H1 (cell line): Measurements from ENCODE around the gene EMID1. TPM values are rescaled to one million over a fixed set of nuclear protein-coding genes. Genes with fewer than 3 reads are reported as not detected.

Source experiments
- CTCF ChIA-PET: fragments of 300-600 bp; sonication (Branson Sonifier 250); formaldehyde crosslinking; loops from one replicate; lab custom pipeline; 2021; ENCODE audit not compliant: partially characterized antibody; lab: Charles Lee
- POLR2A ChIA-PET: fragments of 300-600 bp; sonication (Branson Sonifier 250); formaldehyde crosslinking; loops from one replicate; lab custom pipeline; 2021; ENCODE audit warnings: inconsistent platforms; ENCODE audit not compliant: partially characterized antibody; lab: Charles Lee
- DNase-seq, 2 experiments: peaks; one replicate each; pipeline versions ENCODE4 v3.0.0 to v3.0.0-alpha.2; 2010 to 2022; ENCODE audit warnings: low spot score in 2 of 2, low read depth in 1 of 2, mixed read lengths in 1 of 2
- FAIRE-seq: peaks from 2 replicates; lab custom pipeline; 2011; peaks lifted over from hg19 to GRCh38; lab: Jason Lieb, UNC
- H2AFZ ChIP-seq: 2 replicates; pipeline ENCODE4 v1.8.1; 2012; ENCODE audit warnings: low read length, inconsistent platforms
- H2AK5ac ChIP-seq: 2 replicates; pipeline ENCODE4 v1.6.1; 2013; ENCODE audit warnings: low read depth, low read length
- H2BK120ac ChIP-seq: replicated peaks from 2 replicates; pipeline ENCODE3; 2013; ENCODE audit warnings: low read depth, low read length, inconsistent platforms
- H2BK12ac ChIP-seq: 2 replicates; pipeline ENCODE4 v1.6.1; 2013; ENCODE audit warnings: low read depth, low read length
- H2BK15ac ChIP-seq: 2 replicates; pipeline ENCODE4 v1.6.1; 2013; ENCODE audit warnings: low read length
- H2BK20ac ChIP-seq: 2 replicates; pipeline ENCODE4 v1.6.1; 2013; ENCODE audit warnings: low read length
- H2BK5ac ChIP-seq: 2 replicates; pipeline ENCODE4 v1.6.1; 2013; ENCODE audit warnings: low read depth, low read length
- H3K14ac ChIP-seq: 2 replicates; pipeline ENCODE4 v1.6.1; 2013; ENCODE audit warnings: inconsistent platforms; ENCODE audit not compliant: insufficient read length
- H3K18ac ChIP-seq: 2 replicates; pipeline ENCODE4 v1.6.1; 2013; ENCODE audit warnings: low read length; ENCODE audit errors: extremely low read depth
- H3K23ac ChIP-seq: 2 replicates; pipeline ENCODE4 v1.6.1; 2013; ENCODE audit warnings: inconsistent platforms; ENCODE audit not compliant: insufficient read length
- H3K23me2 ChIP-seq: 2 replicates; pipeline ENCODE4 v1.6.1; 2013; ENCODE audit warnings: low read depth, low read length
- H3K27ac ChIP-seq: 2 replicates; pipeline ENCODE4 v1.6.1; 2011; ENCODE audit warnings: low read depth, low read length, inconsistent platforms
- H3K27me3 ChIP-seq, 4 experiments: replicated peaks in 1 of 4; 1 replicate in 1 of 4; 2 replicates in 3 of 4; pipeline versions ENCODE4 v1.6.1 to v1.8.1; 2011 to 2013; ENCODE audit warnings: low read length in 3 of 4, mild to moderate bottlenecking in 3 of 4, inconsistent platforms in 2 of 4, mixed read lengths in 2 of 4, moderate library complexity in 1 of 4; ENCODE audit not compliant: control insufficient read depth in 3 of 4, insufficient read depth in 3 of 4; ENCODE audit errors: extremely low read depth in 1 of 4
- H3K36me3 ChIP-seq, 4 experiments: 2 replicates each; pipeline versions ENCODE4 v1.6.1 to v1.8.1; 2011 to 2013; ENCODE audit warnings: mild to moderate bottlenecking in 4 of 4, low read length in 3 of 4, moderate library complexity in 2 of 4, control low read depth in 1 of 4, inconsistent platforms in 1 of 4; ENCODE audit not compliant: insufficient read depth in 4 of 4, control insufficient read depth in 2 of 4
- H3K4ac ChIP-seq: replicated peaks from 2 replicates; pipeline ENCODE3; 2013; ENCODE audit warnings: low read length, low read depth, mixed read lengths, inconsistent platforms; ENCODE audit not compliant: insufficient read length
- H3K4me1 ChIP-seq, 4 experiments: replicated peaks in 1 of 4; 1 replicate in 1 of 4; 2 replicates in 3 of 4; pipeline versions ENCODE4 v1.6.1 to v1.8.1; 2011 to 2013; ENCODE audit warnings: low read length in 3 of 4, inconsistent platforms in 2 of 4, mixed read lengths in 1 of 4; ENCODE audit not compliant: insufficient read depth in 4 of 4, control insufficient read depth in 3 of 4
- H3K4me2 ChIP-seq, 2 experiments: 2 replicates each; pipeline versions ENCODE4 v1.6.1 to v1.8.1; 2011 to 2013; ENCODE audit warnings: low read depth in 2 of 2, low read length in 2 of 2, control low read depth in 1 of 2, inconsistent platforms in 1 of 2, mild to moderate bottlenecking in 1 of 2; ENCODE audit not compliant: insufficient read depth in 1 of 2
- H3K4me3 ChIP-seq, 4 experiments: fragments of 200-600, 300-600 bp in 1 of 4; sonication (generic), shearing (Covaris generic), sonication (Bioruptor Twin) in 1 of 4; 2 replicates each; pipeline versions ENCODE4 v1.5.1 to v1.8.1; 2011 to 2016; ENCODE audit warnings: low read length in 4 of 4, low read depth in 3 of 4, control low read depth in 2 of 4, inconsistent platforms in 2 of 4, mild to moderate bottlenecking in 2 of 4, mixed read lengths in 1 of 4, moderate library complexity in 1 of 4; ENCODE audit not compliant: insufficient read depth in 2 of 4; ENCODE audit errors: extremely low read depth in 1 of 4
- H3K56ac ChIP-seq: replicated peaks from 2 replicates; pipeline ENCODE3; 2013; ENCODE audit warnings: low read depth, mild to moderate bottlenecking, mixed read lengths, low read length, inconsistent platforms; ENCODE audit not compliant: insufficient read length
- H3K79me1 ChIP-seq: 2 replicates; pipeline ENCODE4 v1.6.1; 2013; ENCODE audit warnings: low read depth, low read length, control low read depth
- H3K79me2 ChIP-seq, 2 experiments: 2 replicates each; pipeline versions ENCODE4 v1.6.1 to v1.8.1; 2012 to 2013; ENCODE audit warnings: low read length in 2 of 2, mild to moderate bottlenecking in 2 of 2, inconsistent platforms in 1 of 2; ENCODE audit not compliant: insufficient read depth in 2 of 2, control insufficient read depth in 1 of 2
- H3K9ac ChIP-seq, 4 experiments: replicated peaks in 1 of 4; 1 replicate in 1 of 4; 2 replicates in 3 of 4; pipeline versions ENCODE4 v1.6.1 to v1.8.1; 2011 to 2013; ENCODE audit warnings: low read depth in 3 of 4, low read length in 3 of 4, control low read depth in 2 of 4, mild to moderate bottlenecking in 2 of 4, moderate library complexity in 2 of 4, inconsistent platforms in 1 of 4; ENCODE audit errors: extremely low read depth in 1 of 4
- H3K9me3 ChIP-seq, 2 experiments: 2 replicates each; pipeline versions ENCODE4 v1.6.1 to v1.8.1; 2012 to 2013; ENCODE audit warnings: mild to moderate bottlenecking in 2 of 2, moderate library complexity in 2 of 2, control low read depth in 1 of 2, inconsistent platforms in 1 of 2, low read depth in 1 of 2, low read length in 1 of 2, mixed read lengths in 1 of 2; ENCODE audit not compliant: insufficient read depth in 2 of 2
- H4K20me1 ChIP-seq, 2 experiments: replicated peaks in 1 of 2; 2 replicates each; pipeline versions ENCODE3 to v1.8.1; 2011 to 2013; ENCODE audit warnings: inconsistent platforms in 2 of 2, low read length in 2 of 2, mild to moderate bottlenecking in 1 of 2; ENCODE audit not compliant: insufficient read depth in 2 of 2, control insufficient read depth in 1 of 2
- H4K5ac ChIP-seq: 2 replicates; pipeline ENCODE4 v1.6.1; 2013; ENCODE audit warnings: low read length, low read depth, mixed read lengths, inconsistent platforms; ENCODE audit not compliant: insufficient read length
- H4K8ac ChIP-seq: 2 replicates; pipeline ENCODE4 v1.8.0; 2013; ENCODE audit warnings: mild to moderate bottlenecking, moderate library complexity, low read length, inconsistent platforms; ENCODE audit not compliant: insufficient read depth; ENCODE audit errors: extremely low read depth
- H4K91ac ChIP-seq: replicated peaks from 2 replicates; pipeline ENCODE3; 2013; ENCODE audit warnings: low read length, mixed read lengths, inconsistent platforms; ENCODE audit not compliant: insufficient read length
- CTBP2 ChIP-seq: IDR thresholded peaks from 2 replicates; pipeline ENCODE4 v1.7.0; 2011; ENCODE audit warnings: borderline replicate concordance, mild to moderate bottlenecking, moderate library complexity, mixed read lengths, low read length; ENCODE audit not compliant: insufficient read depth, insufficient read length
- KDM1A ChIP-seq: fragments of 200-600, 300-600 bp; sonication (generic); IDR thresholded peaks from 2 replicates; pipeline ENCODE4 v1.7.1; 2016; ENCODE audit warnings: mild to moderate bottlenecking, low read length, borderline replicate concordance
- WGBS, 2 experiments: shearing (Covaris generic) in 1 of 2; methylation state at CpG; one replicate each; pipeline versions ENCODE4 v1.1.6 to v1.1.7; 2013 to 2015; ENCODE audit warnings: low lambda C conversion rate in 2 of 2, mixed read lengths in 2 of 2, inconsistent platforms in 1 of 2, low coverage in 1 of 2, missing lambda C conversion rate in 1 of 2; ENCODE audit not compliant: insufficient replicate concordance in 2 of 2, insufficient coverage in 1 of 2, insufficient read length in 1 of 2; ENCODE audit errors: extremely low coverage in 1 of 2, missing lambda C conversion rate in 1 of 2; 5-methylcytosine and 5-hydroxymethylcytosine counted together
- polyA plus RNA-seq, 7 experiments: library from polyadenylated mRNA; depleted of rRNA in 3 of 7; stranded (reverse) in 5 of 7; unstranded in 2 of 7; fragments of >200 nt in 5 of 7; fragments of 200-250 nt in 2 of 7; gene quantifications; 1 replicate in 5 of 7; 2 replicates in 1 of 7; 4 replicates in 1 of 7; pipeline versions ENCODE4 v1.2.1 to v1.2.3, GENCODE V29; 2011 to 2013; ENCODE audit warnings: missing spikeins in 2 of 7, mixed read lengths in 2 of 7
- total RNA-seq: library from RNA; stranded (reverse); fragmentation: NEBNext Ultra II Directional; extraction: Animal tissue kit (Norgen Biotek cat#: 25700); gene quantifications from 2 replicates; pipeline ENCODE4 v1.2.1, GENCODE V29; 2021

The EMID1 gene
- total and polyA plus RNA-seq, 2 of the 8 experiments (the other 6 are each of a cell fraction or from before 2014, with no cell fraction given): 3.9 to 7.4 TPM

GRCh38 chr22:29218758-29219408, 13.2 kb downstream of the EMID1 start:
- no peaks in the 10 kb centered on the region for H3K79me2 ChIP-seq
- H3K4me1 ChIP-seq: peaks cover 0 to 15% (median 8%) of the 10 kb centered on the region in 4 experiments; a peak in 6 of 7 replicates
- no peak overlapping the region for H4K91ac ChIP-seq
- H2BK120ac ChIP-seq: no peak overlapping the region
- no peak overlapping the region for H3K27ac ChIP-seq
- no peak overlapping the region for H2BK15ac ChIP-seq
- H2BK20ac ChIP-seq: no peak overlapping the region
- H3K9ac ChIP-seq: no peak overlapping the region
- H3K4ac ChIP-seq: no peak overlapping the region
- H3K18ac ChIP-seq: no peak overlapping the region
- no peaks in the 10 kb centered on the region for H3K27me3 ChIP-seq
- H4K5ac ChIP-seq: no peak overlapping the region
- H4K20me1 ChIP-seq: peaks cover 0 to 1% of the 10 kb centered on the region in 2 experiments
- H2AFZ ChIP-seq: no peak overlapping the region
- no peaks in the 10 kb centered on the region; the same call in 1 of the 2 replicates for H3K23me2 ChIP-seq
- no peak overlapping the region for H3K4me3 ChIP-seq
- ChIA-PET POLR2A (interaction anchor here (0.7 to 1.7 kb wide), 6 partner anchors 10 to 68 kb away, joined by 3 to 6 read pairs (median 3); partner anchors contain the start of gene EWSR1), CTCF (interaction anchor here (1.0 to 6.5 kb wide), 6 partner anchors 9 to 38 kb away, joined by 3 to 54 read pairs (median 9); partner anchors contain the start of gene EMID1)
- no peak overlapping the region for H3K56ac ChIP-seq
- FAIRE-seq (no peak), DNase-seq (no peak)
- H3K79me1 ChIP-seq: no peaks in the 10 kb centered on the region
- H3K14ac ChIP-seq: no peak overlapping the region
- H2BK5ac ChIP-seq: no peak overlapping the region
- no peak overlapping the region for H3K4me2 ChIP-seq
- no peak for TF ChIP-seq CTBP2
- peak; percentile 33; the same call in 1 of the 2 replicates for TF ChIP-seq KDM1A
- H3K23ac ChIP-seq: no peak overlapping the region
- H2BK12ac ChIP-seq: no peak overlapping the region
- H3K36me3 ChIP-seq: no peaks in the 10 kb centered on the region
- no peak overlapping the region for H2AK5ac ChIP-seq
- no peaks in the 10 kb centered on the region for H3K9me3 ChIP-seq
- no peak overlapping the region for H4K8ac ChIP-seq
- 87% methylated on average over 8 of the region's 11 CpGs; no CpG with 5 or more reads in 1 of the 2 experiments for WGBS, 2 experiments
